Measurements from ENCODE around the gene HGFAC.

Gene HGFAC

GRCh38 chr4:3466691-3467600 lies 25.2 kb downstream of the HGFAC start:
- TF ChIP-seq EGR1 (IDR thresholded peaks at IDR 0.05) (peak; percentile 86), REST (IDR thresholded peaks at IDR 0.05; ENCODE audit: low read depth) (no peak), YY1 (IDR thresholded peaks at IDR 0.05; ENCODE audit: low read depth) (no peak), ZBTB7A (IDR thresholded peaks at IDR 0.05; ENCODE audit: low read depth) (no peak), USF1 (IDR thresholded peaks at IDR 0.05) (0 out of 2 replicates have a peak, but pooled peaks have one; percentile 15), CREB1 (IDR thresholded peaks at IDR 0.05; ENCODE audit: low read depth) (no peak), RAD21 (IDR thresholded peaks at IDR 0.05; ENCODE audit: low read depth) (no peak), MAX (IDR thresholded peaks at IDR 0.05) (peak; percentile 20; the same call in 1 of the 2 replicates), TCF12 (IDR thresholded peaks at IDR 0.05; ENCODE audit: low read depth) (peak; percentile 86), TAF1 (IDR thresholded peaks at IDR 0.05; ENCODE audit: low read depth) (no peak), NFIC (IDR thresholded peaks at IDR 0.05) (peak; percentile 57), EP300 (IDR thresholded peaks at IDR 0.05; ENCODE audit: borderline replicate concordance) (peak; percentile 85), TEAD4 (IDR thresholded peaks at IDR 0.05) (no peak; the same call in 1 of the 2 replicates), FOXM1 (IDR thresholded peaks at IDR 0.05; ENCODE audit: borderline replicate concordance, low read depth) (peak; percentile 60; the same call in 1 of the 2 replicates), CEBPB (IDR thresholded peaks at IDR 0.05) (no peak)

GRCh38 chr4:3467601-3468031 lies 25.8 kb downstream of the HGFAC start:
- TF ChIP-seq TAF1 (IDR thresholded peaks at IDR 0.05; ENCODE audit: low read depth) = no peak
- TF ChIP-seq CREB1 (IDR thresholded peaks at IDR 0.05; ENCODE audit: low read depth) = no peak
- TF ChIP-seq REST (IDR thresholded peaks at IDR 0.05; ENCODE audit: low read depth) = no peak
- TF ChIP-seq YY1 (IDR thresholded peaks at IDR 0.05; ENCODE audit: low read depth) = no peak
- TF ChIP-seq TEAD4 (IDR thresholded peaks at IDR 0.05) = no peak

- TF ChIP-seq TAF1 (IDR thresholded peaks at IDR 0.05; ENCODE audit: low read depth) (no peak), TCF12 (IDR thresholded peaks at IDR 0.05; ENCODE audit: low read depth) (no peak), EP300 (IDR thresholded peaks at IDR 0.05; ENCODE audit: borderline replicate concordance) (no peak)
These were observed 26.4 kb downstream of the HGFAC start for GRCh38 chr4:3468154-3468553.

GRCh38 chr4:3468804-3469203 lies 27.0 kb downstream of the HGFAC start:
- no peak for TF ChIP-seq ZBTB7A (IDR thresholded peaks at IDR 0.05; ENCODE audit: low read depth)

GRCh38 chr4:3469386-3470243 lies 27.8 kb downstream of the HGFAC start:
- no peak for TF ChIP-seq EP300 (IDR thresholded peaks at IDR 0.05; ENCODE audit: borderline replicate concordance)
- peak; percentile 29; the same call in 1 of the 2 replicates for TF ChIP-seq TCF12 (IDR thresholded peaks at IDR 0.05; ENCODE audit: low read depth)

- TF ChIP-seq EP300 (IDR thresholded peaks at IDR 0.05; ENCODE audit: borderline replicate concordance) (0 out of 2 replicates have a peak, but pooled peaks have one; percentile 18), USF1 (IDR thresholded peaks at IDR 0.05) (peak; percentile 66), NFIC (IDR thresholded peaks at IDR 0.05) (peak; percentile 97), TEAD4 (IDR thresholded peaks at IDR 0.05) (peak; percentile 52; the same call in 1 of the 2 replicates), FOXM1 (IDR thresholded peaks at IDR 0.05; ENCODE audit: borderline replicate concordance, low read depth) (no peak), TCF12 (IDR thresholded peaks at IDR 0.05; ENCODE audit: low read depth) (peak; percentile 67), CEBPB (IDR thresholded peaks at IDR 0.05) (no peak), TAF1 (IDR thresholded peaks at IDR 0.05; ENCODE audit: low read depth) (no peak), EGR1 (IDR thresholded peaks at IDR 0.05) (no peak), RAD21 (IDR thresholded peaks at IDR 0.05; ENCODE audit: low read depth) (no peak), REST (IDR thresholded peaks at IDR 0.05; ENCODE audit: low read depth) (no peak), ZBTB7A (IDR thresholded peaks at IDR 0.05; ENCODE audit: low read depth) (0 out of 2 replicates have a peak, but pooled peaks have one; percentile 18), MAX (IDR thresholded peaks at IDR 0.05) (peak; percentile 92), CREB1 (IDR thresholded peaks at IDR 0.05; ENCODE audit: low read depth) (no peak), YY1 (IDR thresholded peaks at IDR 0.05; ENCODE audit: low read depth) (no peak)
These were observed 28.7 kb downstream of the HGFAC start for GRCh38 chr4:3470244-3471097.
